Measurements from ENCODE around the gene SPEF1. TPM values are rescaled to one million over a fixed set of nuclear protein-coding genes. Genes with fewer than 3 reads are reported as not detected.
"Not testable (repeated sequence)": the region's sequence is repeated elsewhere in the genome, so short reads cannot be mapped to it uniquely, and the experiment has no call there.

Gene SPEF1
- 0.67 TPM in 1 of 2 replicates, not detected in the other for total RNA-seq (2014; rRNA removed; shearing (Covaris generic))

- DNase-seq (ENCODE audit: low spot score): peak; percentile 95
Measured at GRCh38 chr20:3781153-3781910, at the start of gene SPEF1. TSS of gene SPEF1 (minus strand) at chr20:3781448. CDS start at chr20:3781287, 161 bp downstream.

- DNase-seq (ENCODE audit: low spot score): not testable (repeated sequence)
Measured at GRCh38 chr20:3829891-3830290, 48.6 kb upstream of the SPEF1 start.

GRCh38 chr20:3828798-3829197 lies 47.5 kb upstream of the SPEF1 start:
- no peak for DNase-seq (ENCODE audit: low spot score)

GRCh38 chr20:3826420-3826819 lies 45.2 kb upstream of the SPEF1 start:
- no peak for DNase-seq (ENCODE audit: low spot score)

- no peak for DNase-seq (ENCODE audit: low spot score)
Measured at GRCh38 chr20:3825526-3825925, 44.3 kb upstream of the SPEF1 start.

- DNase-seq (ENCODE audit: low spot score): no peak
Measured at GRCh38 chr20:3823881-3824280, 42.6 kb upstream of the SPEF1 start.

GRCh38 chr20:3821996-3822395 lies 40.7 kb upstream of the SPEF1 start:
- no peak for DNase-seq (ENCODE audit: low spot score)

GRCh38 chr20:3820901-3821727 lies 39.9 kb upstream of the SPEF1 start:
- DNase-seq (ENCODE audit: low spot score): peak; percentile 26

GRCh38 chr20:3820048-3820900 lies 39.0 kb upstream of the SPEF1 start, which contains the start of gene AP5S1:
TSS of gene AP5S1 (plus strand) at chr20:3820547. CDS start at chr20:3822118, 1,571 bp downstream.
- DNase-seq (ENCODE audit: low spot score): peak; percentile 96

- no peak for DNase-seq (ENCODE audit: low spot score)
Measured at GRCh38 chr20:3819411-3820047, 38.3 kb upstream of the SPEF1 start.

- peak; percentile 81 for DNase-seq (ENCODE audit: low spot score)
Measured at GRCh38 chr20:3818155-3819151, 37.2 kb upstream of the SPEF1 start.

GRCh38 chr20:3815703-3816315 lies 34.6 kb upstream of the SPEF1 start:
- no peak for DNase-seq (ENCODE audit: low spot score)

GRCh38 chr20:3814928-3815495 lies 33.8 kb upstream of the SPEF1 start:
- no peak for DNase-seq (ENCODE audit: low spot score)

- no peak for DNase-seq (ENCODE audit: low spot score)
Measured at GRCh38 chr20:3813848-3814581, 32.8 kb upstream of the SPEF1 start.

- DNase-seq (ENCODE audit: low spot score): no peak
Measured at GRCh38 chr20:3812975-3813847, 32.0 kb upstream of the SPEF1 start.

- no peak for DNase-seq (ENCODE audit: low spot score)
Measured at GRCh38 chr20:3812259-3812681, 31.0 kb upstream of the SPEF1 start.

GRCh38 chr20:3811467-3812258 lies 30.4 kb upstream of the SPEF1 start:
- DNase-seq (ENCODE audit: low spot score): peak; percentile 99
